Measurements from ENCODE around the gene CNGA4.

GRCh38 chr11:6241316-6241715 is 2.4 kb downstream of the CNGA4 start:
- TF ChIP-seq EZH2 (IDR thresholded peaks at IDR 0.05) (no peak), CTCF (IDR thresholded peaks at IDR 0.05) (no peak), EZH2phosphoT487 (IDR thresholded peaks at IDR 0.05) (no peak)

Data from neural progenitor cell (in vitro differentiated cells).